ENCODE data around the gene DKKL1.

The DKKL1 gene

DNA sequence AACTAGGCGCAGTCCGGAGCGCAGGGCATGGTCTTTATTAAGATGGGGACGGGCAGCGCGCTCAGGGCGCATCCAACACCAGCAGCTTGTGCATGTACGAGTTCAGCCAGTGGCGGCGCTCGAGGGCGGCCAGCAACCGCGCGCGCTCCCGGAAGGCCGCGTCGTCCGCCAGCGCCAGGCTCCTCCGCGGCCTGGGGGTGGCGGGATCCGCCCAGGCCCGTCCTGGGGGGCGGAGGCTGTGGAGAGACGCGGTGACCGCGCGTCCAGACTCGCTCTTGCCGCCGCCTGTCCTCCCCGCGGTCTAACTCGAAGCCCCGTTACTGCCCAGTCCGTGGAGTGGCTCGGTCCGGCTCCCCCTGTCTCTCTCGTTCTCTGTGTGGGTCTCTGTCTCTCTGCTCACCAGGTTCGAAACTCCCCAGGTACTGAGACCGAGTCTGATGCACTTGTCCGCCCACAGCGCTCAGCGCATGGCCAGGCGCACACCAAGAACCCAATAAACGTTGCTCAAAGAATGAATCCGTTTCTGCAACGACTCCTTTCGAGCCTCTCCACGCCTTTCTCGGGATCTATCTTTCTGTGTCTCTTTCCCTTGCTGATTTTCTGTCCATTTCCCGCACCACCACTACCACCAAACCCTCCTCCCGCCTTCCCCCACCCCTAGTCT lies 58.9 kb downstream of the DKKL1 start:
- FAIRE-seq = no peak

DNA sequence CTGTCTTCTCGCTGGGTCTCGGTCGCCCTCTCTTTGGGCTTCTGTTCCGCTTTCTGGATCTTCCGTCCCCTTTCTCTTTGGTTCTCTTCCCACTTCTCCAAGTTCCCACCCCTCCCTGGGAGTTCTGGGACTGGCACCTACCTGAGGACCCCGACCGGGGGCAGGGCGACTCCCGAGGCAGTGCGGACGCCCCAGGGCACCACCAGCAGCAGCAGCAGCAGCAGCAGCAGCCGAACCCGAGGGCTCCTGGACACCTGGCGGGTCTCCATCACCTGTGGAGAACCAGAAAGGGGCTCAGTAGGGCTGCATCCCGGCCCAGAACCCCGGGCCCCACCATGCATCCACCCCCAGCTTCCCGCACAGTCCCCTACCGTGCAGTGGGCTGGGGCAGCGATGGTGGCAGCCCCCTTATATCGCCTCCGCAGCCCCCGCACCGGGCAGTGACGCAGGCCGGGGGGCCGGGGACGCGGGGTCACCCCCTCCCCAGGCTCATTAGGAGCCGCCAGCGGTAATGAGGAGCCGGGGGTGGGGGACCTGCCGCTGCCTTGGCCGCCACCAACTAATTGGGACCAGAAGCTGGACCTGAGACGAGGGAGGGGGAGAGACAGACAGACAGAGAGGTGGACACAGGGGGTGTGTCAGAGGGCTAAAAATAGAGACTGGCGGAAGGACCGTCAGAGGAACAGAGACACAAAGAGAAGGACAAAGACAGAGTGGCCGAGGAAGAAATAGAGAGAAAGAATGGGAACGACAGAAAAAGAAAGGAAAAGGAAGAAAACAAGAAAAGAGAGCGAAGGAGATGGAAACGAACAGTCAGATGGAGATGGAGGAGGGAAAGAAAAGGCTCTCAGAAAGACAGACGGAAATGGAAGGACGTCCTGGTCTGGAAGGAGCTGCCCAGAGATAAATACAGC lies 59.7 kb downstream of the DKKL1 start, which contains the start of gene PTH2:
TSS of gene PTH2 (minus strand) at position 371 of the 914 bp plus-strand sequence. CDS start at position 269, 102 bp downstream.
- FAIRE-seq = no peak

DNA sequence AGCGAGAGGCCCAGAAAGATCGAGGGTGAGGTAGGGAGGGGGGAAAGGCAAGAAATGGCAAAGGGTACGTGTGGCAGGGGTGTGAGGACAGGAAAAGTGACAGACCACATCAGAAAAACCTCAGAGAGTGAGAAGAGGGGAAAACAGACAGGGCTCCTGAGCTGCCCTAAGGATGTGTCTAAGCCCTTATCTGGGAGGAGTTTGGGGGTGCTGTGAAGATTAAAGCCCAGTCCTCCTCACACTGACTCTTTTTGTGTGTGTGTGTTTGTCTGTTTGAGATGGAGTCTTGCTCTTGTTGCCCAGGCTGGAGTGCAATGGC lies 60.3 kb downstream of the DKKL1 start:
- no peak for FAIRE-seq

Measured in colon (tissue), 2 donors.